ENCODE data around the gene GPC5.
"Not testable (repeated sequence)": the region's sequence is repeated elsewhere in the genome, so short reads cannot be mapped to it uniquely, and the experiment has no call there.

GPC5 gene

DNA sequence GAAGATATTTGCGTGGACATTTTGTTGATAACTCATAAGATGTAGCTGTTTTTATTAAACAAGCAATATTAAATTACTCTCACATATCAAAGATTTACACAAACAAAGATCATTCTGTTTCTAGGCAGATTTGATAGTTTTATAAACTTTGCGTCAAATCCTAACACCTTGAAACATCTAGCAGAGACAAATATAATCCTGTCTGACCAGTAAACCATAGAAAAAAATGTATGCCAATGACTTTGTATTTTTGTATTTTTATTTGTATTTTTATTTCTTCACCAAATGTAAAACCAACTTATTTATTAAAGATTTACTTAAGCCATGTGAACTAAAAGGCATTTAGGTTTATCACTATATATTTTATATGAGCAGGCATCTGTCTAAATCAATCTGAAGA is 494.6 kb downstream of the GPC5 start:
- DNase-seq (ENCODE audit: low spot score), result no peak

DNA sequence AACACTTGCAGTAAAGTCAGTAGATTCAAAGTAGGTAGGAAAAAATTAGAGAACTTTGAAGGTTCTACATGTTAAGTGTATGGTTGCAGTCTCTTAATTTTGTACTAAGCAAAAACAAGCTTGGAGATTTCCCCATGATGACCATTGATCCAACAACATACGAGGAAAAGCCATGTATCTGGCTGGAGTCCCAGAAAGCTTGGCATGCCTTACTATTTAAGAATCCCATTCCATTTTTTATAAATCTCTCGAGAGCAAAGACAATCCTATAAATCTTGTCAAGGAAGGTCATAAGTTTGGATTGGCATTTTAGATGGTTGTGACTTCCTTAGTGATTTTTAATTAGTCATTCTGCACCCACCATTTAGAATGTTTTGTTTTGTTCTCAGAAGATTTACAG is 495.9 kb downstream of the GPC5 start:
- DNase-seq (ENCODE audit: low spot score), result no peak

DNA sequence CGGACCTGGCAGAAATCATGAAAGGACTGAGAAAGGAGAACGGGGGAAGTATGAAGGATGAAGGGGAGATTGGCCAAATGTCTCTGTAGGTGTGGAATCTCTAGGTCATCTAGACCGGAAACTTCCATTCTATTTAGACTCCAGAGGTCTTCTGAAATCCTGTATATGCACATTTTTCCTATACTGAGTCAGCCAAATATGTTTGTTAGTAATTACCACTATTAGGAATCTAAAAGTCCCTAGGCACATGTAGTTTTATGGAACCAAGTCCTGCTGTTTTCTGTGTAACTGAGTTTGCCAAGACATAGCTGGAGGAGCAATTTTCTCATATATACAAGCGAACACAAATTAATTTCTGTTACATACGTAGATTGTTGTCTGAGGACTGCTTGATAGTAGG is 498.1 kb downstream of the GPC5 start:
- DNase-seq (ENCODE audit: low spot score), result no peak

DNA sequence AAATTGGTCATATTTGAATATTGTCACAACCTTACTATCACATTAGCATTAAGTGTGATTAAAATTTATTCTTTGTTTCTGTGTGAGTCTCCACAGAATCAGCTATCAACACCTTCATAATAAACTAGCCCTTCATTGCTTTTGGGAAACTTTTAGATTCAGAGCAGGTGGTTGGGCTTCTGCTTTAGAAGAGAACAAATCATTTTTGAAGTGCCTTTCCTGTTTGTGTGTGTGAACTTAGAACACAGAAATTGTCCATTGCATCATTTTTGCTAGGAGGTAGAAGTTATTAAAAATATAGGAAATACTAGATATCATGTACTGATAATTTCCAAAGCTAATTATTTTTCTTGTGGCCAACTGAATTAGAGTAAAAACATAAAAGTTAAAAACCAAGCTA is 500.6 kb downstream of the GPC5 start:
- not testable (repeated sequence) for DNase-seq (ENCODE audit: low spot score)

DNA sequence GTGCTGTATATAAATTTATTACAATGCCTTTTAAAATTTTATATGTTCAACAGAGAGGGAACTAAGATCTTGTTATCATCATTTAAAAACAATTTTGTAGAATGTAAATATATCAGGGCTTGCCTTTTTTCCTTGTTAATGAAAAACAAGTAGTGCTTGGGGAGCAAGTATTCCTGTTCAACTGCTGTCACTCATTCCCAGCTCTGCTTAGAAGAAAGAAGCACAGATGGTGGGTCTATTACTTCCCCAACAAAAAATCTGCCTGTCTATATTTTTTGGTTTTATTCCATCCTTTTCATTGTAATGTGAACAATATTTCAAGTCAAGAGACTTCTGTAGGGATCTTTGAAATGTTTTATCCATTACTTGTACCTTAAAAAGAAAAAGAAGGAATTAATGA is 503.9 kb downstream of the GPC5 start:
- no peak for DNase-seq (ENCODE audit: low spot score)

DNA sequence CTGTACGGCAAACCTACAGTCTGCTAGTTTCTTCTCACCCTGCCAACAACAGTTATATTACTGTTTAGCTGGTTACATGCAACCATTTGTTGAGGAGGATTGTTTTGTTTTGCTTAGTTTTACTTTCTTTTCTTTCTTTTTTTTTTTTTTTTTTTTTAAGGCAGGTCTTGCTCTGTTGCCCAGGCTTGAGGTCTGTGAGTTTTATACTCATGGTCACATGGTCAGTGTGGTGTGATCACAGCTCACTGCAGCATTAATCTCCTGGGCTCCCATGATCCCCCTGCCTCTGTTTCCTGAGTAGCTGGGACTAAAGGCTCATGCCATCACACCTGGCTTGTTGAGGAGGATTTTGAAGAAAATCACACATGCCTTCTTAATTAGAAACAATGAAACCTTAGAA is 505.6 kb downstream of the GPC5 start:
- DNase-seq (ENCODE audit: low spot score), result no peak

DNA sequence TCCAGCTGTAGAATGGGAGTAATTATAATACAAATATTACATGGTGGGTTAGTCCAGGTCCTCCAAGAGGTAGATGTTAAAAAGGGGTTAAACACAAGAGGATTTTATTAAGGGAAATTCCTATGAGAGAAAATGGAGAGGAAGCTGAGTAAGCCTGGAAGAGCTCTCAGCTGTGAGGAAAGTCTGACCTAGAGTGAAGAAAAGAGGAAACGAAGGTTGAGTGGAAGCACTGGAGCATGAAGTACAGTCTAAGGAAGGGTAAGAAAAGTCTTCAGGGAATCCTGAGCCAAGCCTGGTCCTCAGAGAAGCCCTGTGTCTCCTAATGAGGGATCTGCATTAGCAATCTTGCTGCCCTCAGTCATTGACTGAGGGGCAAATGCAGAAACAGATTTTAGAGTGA is 506.2 kb downstream of the GPC5 start:
- no peak for DNase-seq (ENCODE audit: low spot score)

DNA sequence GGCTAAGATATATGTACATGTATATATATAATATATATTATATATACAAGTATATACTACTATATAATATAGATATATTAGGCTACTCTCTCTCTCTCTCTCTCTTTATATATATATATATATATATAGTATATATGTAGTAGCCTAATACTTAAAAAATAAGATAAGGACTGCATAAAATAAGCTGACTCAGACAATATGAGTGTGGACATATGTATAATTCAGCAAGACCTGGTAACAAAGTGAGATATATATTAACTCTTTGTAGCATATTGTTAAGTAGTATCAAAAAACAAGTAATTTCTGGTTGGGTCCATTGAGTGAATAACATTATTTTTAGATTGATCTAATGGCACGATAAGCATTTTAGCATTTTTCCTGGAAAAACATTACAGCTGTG is 509.0 kb downstream of the GPC5 start:
- no peak for DNase-seq (ENCODE audit: low spot score)

DNA sequence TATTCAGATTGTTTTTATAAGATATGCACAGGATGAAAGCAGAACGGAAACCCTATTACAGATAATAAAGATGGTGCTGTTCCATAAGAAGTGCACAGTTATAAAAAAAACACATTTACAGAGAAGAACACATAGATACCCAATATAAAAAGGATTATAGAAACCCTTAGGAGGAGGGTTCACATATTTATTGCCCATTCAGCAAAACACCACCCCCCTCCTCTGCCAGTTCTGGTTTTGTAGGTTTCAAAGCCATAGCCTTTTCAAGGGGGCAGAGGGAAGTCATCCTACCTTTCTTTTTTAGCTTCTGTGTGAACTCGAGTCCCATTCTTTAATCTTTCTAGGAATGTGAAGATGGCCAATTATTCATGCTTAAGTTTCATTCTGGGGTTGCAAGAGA is 511.2 kb downstream of the GPC5 start:
- DNase-seq (ENCODE audit: low spot score), result no peak

DNA sequence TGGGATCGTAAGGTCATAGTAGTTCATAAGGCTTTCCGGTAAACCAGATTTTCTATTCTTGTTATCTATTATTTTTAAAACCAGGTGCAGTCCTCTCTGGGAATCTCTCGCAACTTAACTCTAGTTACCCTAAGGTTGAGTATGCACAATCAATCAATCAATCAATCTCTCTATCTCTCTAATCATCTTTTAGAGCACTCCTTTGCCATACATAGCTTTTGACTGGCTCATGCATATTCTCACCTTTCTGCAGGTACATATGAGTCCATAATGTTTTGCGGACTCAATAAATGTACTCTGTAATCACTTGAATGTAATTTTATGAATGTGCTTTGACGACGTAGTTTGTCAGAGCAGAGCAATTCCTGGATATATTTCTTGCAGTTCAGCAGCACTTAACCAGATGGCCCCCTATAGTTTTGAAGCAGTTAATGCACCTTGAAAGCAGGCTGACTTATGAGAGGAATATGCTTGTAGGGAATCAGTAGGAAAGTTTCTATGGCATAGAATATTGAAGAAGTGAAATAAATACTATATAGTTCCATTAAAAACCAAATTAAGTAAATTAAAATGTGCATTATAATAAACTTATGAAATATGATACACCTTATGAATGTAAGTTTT is 524.7 kb downstream of the GPC5 start:
- no peak for DNase-seq (ENCODE audit: low spot score)

DNA sequence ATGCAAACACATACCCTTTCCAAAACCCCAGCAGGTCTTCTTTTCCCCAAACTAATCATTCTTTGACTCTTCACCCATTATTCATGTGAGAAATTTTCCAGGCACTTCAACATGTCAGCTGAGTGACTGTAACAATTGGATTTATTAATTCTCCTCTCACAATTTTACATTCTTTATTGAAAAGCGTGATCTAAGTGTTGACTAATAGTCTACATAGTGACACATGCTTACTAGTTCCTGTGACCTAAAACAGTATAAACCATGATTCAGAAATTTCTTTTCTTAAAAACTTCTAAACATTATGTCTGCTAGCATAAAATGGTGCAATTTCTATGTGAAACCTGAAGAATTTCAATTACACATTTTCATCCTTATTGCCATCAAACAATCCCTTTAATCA is 532.3 kb downstream of the GPC5 start:
- no peak for DNase-seq (ENCODE audit: low spot score)

DNA sequence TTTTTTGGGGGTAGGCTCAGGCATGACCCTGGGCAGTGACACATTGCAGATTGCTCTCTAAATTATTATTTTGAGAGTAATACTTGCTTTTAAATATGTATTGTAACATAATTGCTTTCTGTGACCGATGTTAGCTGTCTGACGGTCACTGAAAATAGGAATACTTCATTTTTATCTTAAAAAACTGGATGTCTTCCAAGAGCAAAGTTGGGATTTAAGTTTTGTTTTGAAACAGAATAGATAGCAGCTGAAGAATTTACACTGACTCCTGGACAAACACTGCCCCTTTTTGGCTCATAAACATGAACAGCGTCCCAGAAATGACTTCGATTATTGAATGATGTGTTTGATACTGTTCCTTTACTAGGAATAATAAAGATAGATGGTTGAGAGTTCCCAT is 535.9 kb downstream of the GPC5 start:
- DNase-seq (ENCODE audit: low spot score), result no peak

DNA sequence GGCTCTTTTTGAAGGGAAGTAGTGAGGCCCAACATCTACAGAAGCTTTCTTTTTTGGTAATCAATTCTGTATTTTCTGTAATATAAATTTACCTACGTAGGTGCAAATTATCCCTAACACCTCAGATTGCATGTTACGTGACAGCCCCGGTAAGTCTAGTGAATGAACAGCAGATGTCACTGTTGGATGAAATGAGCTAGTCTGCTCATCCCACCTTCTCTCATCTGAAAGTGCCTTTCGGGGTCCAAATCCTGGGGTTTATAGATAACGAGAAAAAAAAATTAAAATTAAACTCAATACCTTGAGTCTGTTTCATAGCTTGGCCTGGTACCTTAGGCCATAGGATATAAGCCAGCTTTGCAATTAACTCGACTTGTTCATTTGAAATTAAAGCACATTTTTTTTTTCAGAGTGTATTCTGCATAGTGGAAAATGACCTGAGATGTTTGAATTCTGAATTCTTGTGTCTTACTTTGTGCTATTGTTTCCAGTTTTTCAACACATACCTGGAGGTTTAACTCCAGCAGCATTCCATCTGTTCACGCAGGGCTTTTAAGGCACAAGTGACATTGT is 548.2 kb downstream of the GPC5 start:
- no peak for DNase-seq (ENCODE audit: low spot score)

DNA sequence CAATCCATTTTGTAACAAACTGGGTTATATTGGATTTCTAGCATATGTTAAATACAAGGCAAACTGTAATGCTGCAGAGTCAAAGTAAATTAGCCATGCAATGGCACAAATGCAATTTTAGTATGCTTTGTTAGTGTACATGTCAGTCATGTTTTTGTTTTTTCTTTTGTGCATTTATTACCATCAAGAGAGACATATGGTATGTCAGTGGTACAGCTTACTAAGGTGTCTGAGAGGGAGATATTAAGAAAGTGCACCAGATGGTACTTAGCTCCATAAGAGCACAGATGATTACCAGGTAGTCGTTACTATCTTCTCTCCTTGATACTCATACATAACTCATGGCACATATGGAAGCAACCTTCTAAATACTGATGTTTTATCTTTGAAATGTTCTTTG is 550.3 kb downstream of the GPC5 start:
- DNase-seq (ENCODE audit: low spot score), result no peak

DNA sequence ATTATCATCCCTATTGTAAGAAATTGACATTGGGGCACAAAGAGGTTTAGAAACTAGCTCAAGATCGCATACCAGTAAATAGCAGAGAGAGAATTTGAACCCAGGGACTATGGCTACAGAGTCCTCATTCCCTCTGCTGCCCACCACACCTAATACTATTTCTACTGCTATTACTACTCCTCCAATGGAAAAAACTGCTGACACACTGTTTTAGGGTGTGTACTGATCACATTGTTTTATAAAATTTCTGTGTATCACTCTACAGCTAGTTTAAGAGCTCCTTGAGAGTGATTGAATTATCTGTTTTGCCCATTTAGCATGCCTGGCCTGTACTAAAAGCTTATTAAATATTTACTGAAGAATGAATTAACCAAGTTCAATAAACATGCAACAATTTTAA is 552.4 kb downstream of the GPC5 start:
- DNase-seq (ENCODE audit: low spot score), result no peak

DNA sequence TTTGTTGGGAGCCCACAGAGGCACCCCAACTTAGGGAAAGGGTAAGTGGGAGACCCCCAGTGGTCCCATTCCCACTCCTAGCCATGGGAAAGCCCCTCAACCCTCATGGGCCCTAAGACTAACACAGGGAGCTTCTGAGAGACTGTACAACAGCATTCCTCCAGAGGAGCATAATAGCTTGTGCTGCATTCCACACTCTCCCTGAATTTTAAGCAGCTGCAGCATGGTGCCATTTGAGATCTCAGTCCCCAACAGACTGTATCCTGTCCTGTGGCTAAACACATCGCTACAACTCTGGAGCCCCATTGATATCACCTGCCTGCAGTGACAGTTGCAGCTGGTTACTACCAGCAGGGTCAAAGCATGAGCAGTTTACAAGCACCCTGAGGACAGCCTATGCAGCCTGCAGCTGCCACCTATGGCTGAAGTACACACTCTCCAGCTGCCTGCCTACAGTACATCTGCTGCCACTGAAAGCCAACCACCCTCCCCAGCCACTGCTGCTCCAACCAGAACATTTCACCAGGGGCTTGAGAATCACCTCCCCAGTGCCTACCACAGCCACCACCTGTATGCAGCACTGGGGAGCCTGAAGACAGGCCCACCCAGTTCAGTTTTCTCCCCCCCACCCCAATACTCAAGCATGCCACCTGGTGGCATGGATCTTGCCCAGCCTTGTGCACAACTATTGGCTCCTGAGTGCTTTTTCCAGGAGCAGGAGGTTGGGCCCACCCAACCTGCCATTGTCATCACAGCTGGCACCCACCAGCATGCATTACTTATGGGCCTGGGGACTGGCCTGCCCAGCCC is 557.3 kb downstream of the GPC5 start:
- DNase-seq (ENCODE audit: low spot score), result no peak

DNA sequence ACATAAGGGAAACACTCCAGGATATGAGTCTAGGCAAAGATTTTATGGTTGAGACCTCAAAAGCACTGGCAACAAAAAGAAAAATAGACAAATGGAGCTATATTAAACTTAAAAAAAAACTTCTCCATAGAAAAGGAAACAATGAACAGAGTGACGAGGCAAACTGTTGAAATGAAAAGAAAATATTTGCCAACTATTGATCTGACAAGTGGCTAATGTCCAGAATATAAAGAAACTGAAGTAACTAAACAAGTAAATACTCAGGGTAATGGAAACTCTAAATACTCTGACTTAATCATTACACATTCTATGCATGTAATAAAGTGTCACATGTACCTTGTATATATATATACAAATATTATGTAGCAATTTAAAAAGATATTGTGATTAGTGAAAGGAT is 562.5 kb downstream of the GPC5 start:
- DNase-seq (ENCODE audit: low spot score), result no peak

DNA sequence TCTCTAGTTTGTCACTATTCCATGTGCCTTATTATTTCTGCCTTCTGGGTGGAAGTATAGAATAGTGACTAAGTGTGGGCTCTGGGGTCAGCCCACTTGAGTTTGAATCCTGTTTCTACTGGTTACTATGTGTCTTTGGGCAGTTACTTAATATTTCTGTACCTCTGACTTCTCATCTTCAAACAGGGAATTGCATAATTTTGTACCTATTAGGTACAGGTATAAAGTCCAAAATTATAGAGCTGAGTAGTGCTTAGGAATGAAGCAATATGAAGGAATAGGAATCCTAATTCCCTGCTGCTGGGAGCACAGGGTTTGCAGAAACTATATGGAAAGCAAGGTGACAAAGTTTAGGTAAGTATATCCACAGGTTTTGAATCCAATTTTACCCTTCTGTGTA is 564.5 kb downstream of the GPC5 start:
- no peak for DNase-seq (ENCODE audit: low spot score)

DNA sequence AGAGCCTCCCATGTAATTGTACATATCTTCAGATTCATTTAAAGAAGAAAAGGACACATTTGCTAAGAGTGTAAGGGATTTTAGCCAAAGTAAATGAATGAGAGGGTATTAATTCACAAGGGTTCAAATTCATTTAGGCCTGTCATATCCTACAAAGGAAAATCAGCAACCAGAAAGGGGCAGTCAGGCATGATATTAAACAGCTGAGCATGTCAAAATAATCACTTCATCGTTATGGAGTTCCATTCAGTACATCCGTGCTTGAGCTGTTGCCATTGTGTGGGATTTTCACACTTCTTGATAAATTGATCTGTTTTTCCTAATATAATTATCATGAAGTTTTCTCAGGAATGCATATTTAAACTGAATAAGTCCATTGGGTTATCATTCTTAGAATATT is 567.1 kb downstream of the GPC5 start:
- no peak for DNase-seq (ENCODE audit: low spot score)

DNA sequence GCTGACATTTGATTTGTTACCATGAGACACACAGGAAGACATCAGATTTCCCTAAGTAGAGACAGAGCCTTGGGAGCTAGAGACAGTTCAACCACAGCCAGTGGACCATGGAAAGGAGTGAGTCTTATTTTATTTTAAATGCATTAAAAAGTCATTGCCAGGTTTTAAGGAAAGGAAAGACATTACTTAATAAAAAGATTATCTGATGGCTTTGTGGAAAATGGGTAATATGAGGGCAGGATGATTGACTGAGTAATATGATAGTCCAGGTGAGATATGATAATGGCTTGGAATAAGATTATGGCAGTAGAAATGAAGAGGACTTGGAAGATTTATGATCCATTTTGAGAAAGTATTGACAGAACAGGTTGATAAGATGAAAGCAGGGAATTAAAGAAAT is 580.1 kb downstream of the GPC5 start:
- no peak for DNase-seq (ENCODE audit: low spot score)

DNA sequence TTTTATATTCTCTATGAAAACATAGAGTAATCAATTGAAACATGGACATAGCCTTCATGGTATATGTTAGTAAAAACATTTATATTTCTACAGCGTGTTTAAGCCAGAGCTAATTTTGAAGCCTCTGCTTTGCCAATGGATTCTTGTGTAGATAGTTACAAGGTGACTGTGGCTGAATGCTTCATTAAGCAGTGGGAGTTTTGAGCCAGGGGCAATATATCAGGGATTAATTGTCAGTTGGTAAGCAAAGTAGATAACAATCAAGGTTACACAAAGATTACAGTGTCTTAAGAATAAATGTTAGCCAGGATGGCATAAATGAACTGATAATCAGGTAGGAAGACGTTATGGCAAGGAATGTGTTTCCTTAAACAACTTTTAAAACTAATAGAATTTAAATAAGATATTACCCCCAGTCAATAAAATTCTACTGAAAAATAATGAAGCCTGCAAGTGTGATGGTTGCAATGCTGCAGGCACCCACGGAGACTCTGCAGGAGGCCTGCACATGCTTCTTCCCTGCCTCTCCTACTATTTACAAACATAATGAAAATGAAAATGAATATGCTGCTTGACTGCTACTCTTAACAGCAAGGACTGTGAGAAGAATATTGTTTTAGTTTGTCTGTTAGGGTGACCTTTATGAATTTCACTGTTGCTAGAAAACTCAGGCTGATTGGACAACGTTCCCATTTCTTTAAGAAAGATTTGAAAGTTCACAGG is 588.5 kb downstream of the GPC5 start:
- no peak for DNase-seq (ENCODE audit: low spot score)

DNA sequence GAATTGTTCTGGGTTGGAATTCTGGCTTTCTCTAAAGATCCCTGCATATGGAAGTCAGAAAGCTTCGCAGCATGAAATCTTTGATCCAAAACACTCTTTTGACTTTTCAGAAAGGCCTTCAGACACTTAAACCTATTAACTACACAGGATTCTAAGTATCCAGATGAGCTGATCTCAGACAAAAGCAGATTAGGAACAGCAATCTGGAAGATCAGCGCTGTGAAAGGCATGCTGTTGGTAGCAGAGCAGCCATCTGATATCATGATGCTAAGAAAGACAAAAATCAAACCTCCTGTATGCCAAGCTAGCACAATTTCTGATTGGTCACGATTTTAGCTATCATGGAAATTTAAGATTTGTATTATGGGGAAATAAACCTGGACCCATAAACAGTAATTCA is 589.9 kb downstream of the GPC5 start:
- no peak for DNase-seq (ENCODE audit: low spot score)

DNA sequence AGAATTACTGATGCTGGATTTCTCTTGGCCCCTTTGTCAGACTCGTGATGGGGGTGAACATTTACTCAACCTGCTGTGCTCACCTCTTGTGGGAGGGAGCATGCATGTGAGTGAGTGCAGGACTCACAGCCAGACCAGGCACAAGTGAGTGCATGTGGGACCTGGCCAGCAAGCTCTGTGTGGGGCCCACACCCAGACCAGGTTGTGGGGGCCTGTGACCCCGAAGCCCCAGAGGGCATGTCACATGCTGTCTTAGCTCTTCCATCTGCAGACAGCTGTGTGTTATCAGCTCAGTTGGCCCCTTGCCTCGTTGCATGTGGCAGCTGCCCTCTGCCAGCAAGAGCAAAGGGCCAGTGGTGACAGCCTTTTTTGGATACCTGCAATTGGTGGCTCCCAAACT is 614.4 kb downstream of the GPC5 start:
- DNase-seq (ENCODE audit: low spot score), result no peak
